ENCODE results near the gene DNAH7.

DNAH7 gene

DNA sequence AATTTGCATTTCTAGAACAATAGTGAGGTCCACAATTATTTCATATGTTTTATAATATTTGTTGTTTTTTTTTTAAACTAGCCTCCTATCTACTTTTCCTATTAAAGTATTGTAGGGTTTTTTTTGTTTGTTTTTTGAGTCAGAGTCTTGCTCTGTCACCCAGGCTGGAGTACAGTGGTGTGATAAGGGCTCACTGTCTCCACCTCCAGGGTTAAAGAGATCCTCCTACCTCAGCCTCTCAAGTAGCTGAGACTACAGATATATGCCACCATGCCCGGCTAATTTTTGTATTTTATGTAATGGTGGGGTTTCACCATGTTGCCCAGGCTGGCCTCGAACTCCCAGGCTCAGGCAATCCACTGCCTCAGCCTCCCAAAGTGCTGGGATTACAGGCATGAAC lies 289.1 kb downstream of the DNAH7 start:
- ChIA-PET POLR2A (ENCODE audit: low non-redundant PET) (interaction anchor here (0.8 kb wide), 1 partner anchor 12 kb away, joined by 6 read pairs; no protein-coding TSS in a partner anchor), CTCF (no interaction called here)
- no peak for DNase-seq (ENCODE audit: low spot score)
- H3K27ac ChIP-seq, result no peak overlapping the region
- TF ChIP-seq, protein P1, sequence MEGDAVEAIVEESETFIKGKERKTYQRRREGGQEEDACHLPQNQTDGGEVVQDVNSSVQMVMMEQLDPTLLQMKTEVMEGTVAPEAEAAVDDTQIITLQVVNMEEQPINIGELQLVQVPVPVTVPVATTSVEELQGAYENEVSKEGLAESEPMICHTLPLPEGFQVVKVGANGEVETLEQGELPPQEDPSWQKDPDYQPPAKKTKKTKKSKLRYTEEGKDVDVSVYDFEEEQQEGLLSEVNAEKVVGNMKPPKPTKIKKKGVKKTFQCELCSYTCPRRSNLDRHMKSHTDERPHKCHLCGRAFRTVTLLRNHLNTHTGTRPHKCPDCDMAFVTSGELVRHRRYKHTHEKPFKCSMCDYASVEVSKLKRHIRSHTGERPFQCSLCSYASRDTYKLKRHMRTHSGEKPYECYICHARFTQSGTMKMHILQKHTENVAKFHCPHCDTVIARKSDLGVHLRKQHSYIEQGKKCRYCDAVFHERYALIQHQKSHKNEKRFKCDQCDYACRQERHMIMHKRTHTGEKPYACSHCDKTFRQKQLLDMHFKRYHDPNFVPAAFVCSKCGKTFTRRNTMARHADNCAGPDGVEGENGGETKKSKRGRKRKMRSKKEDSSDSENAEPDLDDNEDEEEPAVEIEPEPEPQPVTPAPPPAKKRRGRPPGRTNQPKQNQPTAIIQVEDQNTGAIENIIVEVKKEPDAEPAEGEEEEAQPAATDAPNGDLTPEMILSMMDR (conservative IDR thresholded peaks at IDR 0.05; ENCODE audit: low read depth), result no peak

DNA sequence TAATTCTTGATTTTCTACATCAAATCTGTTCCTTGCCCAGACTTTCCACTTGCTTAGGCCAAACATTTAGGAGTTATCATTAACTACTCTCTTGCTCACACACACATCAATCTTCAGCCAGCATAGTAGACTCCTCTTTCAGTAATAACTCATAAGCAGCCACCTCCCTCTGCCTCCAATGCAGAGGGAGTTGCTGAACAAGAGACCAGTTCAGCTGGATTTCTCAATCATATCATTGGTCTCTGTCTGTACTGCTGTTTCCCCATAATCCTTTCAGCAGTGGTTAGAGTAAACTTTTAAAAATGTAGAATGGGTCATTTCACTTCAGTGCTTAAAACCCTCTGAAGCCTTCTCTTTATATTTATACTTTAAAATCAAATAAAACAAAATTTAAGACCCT lies 298.7 kb downstream of the DNAH7 start:
- ChIA-PET CTCF (interaction anchor here (0.6 kb wide), 1 partner anchor 71 kb away, joined by 4 read pairs; no protein-coding TSS in a partner anchor), POLR2A (ENCODE audit: low non-redundant PET) (no interaction called here)
- no peak overlapping the region for H3K27ac ChIP-seq
- TF ChIP-seq, protein P1 (conservative IDR thresholded peaks at IDR 0.05; ENCODE audit: low read depth), result no peak
- DNase-seq (ENCODE audit: low spot score), result no peak

DNA sequence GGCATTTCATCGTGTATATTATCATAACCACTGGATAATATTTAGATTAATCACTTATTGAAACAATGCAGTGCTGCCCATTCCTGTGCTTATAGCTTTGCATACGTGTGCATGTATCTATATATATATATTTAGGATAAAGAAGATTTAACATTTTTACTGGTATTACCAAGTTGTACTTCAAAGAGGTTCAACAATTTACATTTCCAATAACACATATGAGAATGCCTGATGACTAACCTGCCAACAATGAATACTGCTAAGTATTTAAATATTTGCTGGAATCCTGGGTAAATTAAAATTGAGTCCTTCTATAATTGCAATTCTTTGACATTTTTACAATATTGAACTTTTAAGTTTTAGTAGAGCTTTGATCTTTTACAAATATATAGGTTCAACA lies 300.2 kb downstream of the DNAH7 start:
- ChIA-PET POLR2A (ENCODE audit: low non-redundant PET) (no interaction called here), CTCF (no interaction called here)
- H3K27ac ChIP-seq, result no peak overlapping the region
- no peak for DNase-seq (ENCODE audit: low spot score)
- TF ChIP-seq, protein P1 (conservative IDR thresholded peaks at IDR 0.05; ENCODE audit: low read depth), result no peak

DNA sequence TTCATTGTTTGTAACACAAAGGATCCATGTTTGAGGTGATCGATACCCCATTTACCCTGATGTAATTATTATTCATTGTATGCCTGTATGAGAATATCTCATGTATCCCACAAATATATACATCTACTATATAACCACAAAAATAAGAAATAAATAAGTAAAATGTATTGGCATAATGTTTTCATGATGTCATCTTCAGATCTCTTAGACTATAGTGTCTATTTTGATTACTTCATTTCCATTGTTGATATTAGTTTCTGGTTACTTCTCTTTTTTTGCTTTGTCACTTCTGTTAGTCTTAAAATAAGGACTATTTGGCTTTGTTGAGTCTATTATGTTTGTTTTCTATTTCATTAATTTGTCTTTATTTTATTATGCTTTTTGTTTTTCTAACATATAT lies 301.9 kb downstream of the DNAH7 start:
- ChIA-PET POLR2A (ENCODE audit: low non-redundant PET) (no interaction called here), CTCF (interaction anchor here (0.7 kb wide), 3 partner anchors 9 to 395 kb away, joined by 3 to 6 read pairs (median 5); no protein-coding TSS in a partner anchor)
- TF ChIP-seq, protein P1 (conservative IDR thresholded peaks at IDR 0.05; ENCODE audit: low read depth), result no peak
- H3K27ac ChIP-seq, result no peak overlapping the region
- no peak for DNase-seq (ENCODE audit: low spot score)

DNA sequence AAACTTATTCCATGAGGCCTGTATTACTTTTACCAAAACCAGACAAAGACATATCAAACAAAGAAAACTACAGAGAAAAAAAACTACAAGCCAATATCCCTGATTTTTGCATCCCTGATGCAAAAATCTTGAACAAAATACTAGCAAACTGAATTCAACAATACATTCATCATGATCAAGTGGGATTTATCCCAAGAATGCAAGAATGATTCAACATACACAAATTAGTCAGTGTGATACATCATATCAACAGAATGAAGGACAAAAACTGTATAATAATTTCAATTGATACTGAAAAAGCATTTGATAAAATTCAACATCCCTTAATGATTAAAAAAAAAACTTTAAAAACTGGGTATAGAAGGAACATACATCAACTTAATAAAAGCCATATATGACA lies 304.8 kb downstream of the DNAH7 start:
- TF ChIP-seq, protein P1 (conservative IDR thresholded peaks at IDR 0.05; ENCODE audit: low read depth), result no peak
- CTCF ChIA-PET, result no interaction called here

DNA sequence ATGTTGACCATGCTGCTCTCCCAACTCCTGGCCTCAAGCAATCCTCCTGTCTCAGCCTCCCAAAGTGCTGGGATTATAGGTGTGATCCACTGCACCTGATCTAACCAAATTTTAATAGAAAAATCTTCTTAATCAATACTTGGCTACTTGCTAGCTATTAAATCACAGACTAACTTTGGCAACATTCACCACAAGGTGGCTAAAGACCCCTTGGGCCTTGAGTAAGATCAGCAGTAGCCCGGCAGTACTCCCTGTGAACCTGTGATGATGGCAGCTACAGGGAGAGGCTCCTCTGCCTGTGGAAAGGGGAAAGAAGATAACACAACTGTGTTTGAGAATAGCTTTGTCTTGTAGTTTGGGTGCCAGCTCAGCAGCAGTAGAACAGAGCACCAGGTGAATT lies 308.8 kb downstream of the DNAH7 start:
- ChIA-PET POLR2A (ENCODE audit: low non-redundant PET) (no interaction called here), CTCF (no interaction called here)
- no peak overlapping the region for H3K27ac ChIP-seq
- TF ChIP-seq, protein P1 (conservative IDR thresholded peaks at IDR 0.05; ENCODE audit: low read depth), result no peak
- no peak for DNase-seq (ENCODE audit: low spot score)

More for the DNA sequence above, 304.8 kb downstream of the DNAH7 start:
- DNase-seq (ENCODE audit: low spot score), result no peak
- no peak overlapping the region for H3K27ac ChIP-seq
- POLR2A ChIA-PET (ENCODE audit: low non-redundant PET), result no interaction called here

DNA sequence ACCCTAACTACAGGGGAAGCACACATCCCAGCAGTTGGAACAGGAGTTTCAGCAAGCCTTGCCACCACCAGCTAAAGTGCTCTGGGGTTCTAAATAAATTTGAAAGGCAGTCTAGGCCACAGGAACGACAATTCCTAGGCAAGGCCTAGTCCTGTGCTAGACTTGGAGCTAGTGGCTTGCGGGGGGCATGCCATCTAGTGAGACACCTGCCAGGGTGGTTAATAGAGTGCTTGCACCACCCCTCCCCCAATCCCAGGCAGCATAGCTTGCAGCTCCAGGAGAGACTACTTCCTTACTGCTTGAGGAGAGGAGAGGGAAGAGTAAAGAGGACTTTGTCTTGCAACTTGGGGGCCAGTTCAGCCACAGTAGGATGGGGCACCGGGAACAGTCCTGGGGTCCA lies 309.8 kb downstream of the DNAH7 start:
- DNase-seq (ENCODE audit: low spot score), result no peak
- TF ChIP-seq, protein P1 (conservative IDR thresholded peaks at IDR 0.05; ENCODE audit: low read depth), result no peak
- no peak overlapping the region for H3K27ac ChIP-seq
- ChIA-PET POLR2A (ENCODE audit: low non-redundant PET) (no interaction called here), CTCF (no interaction called here)
